Osteoblast (primary cell): ENCODE data around the gene FIZ1. TPM values are rescaled to one million over a fixed set of nuclear protein-coding genes. Genes with fewer than 3 reads are reported as not detected.

Source experiments
- DNase-seq: peaks from one replicate; pipeline ENCODE4 v3.0.0; 2011; ENCODE audit warnings: low spot score, mixed read lengths; ENCODE audit not compliant: insufficient read length; ENCODE audit errors: missing footprints
- H2AFZ ChIP-seq: 2 replicates; pipeline ENCODE4 v1.6.0; 2011; ENCODE audit warnings: mild to moderate bottlenecking, low read length
- H3K27ac ChIP-seq: 2 replicates; pipeline ENCODE4 v1.5.1; 2011; ENCODE audit warnings: mild to moderate bottlenecking, low read depth, low read length, moderate library complexity
- H3K27me3 ChIP-seq: 2 replicates; pipeline ENCODE4 v1.6.0; 2012; ENCODE audit warnings: mild to moderate bottlenecking, control low read depth, inconsistent platforms, low read length, moderate library complexity; ENCODE audit not compliant: insufficient read depth
- H3K36me3 ChIP-seq: 2 replicates; pipeline ENCODE4 v1.5.1; 2011; ENCODE audit warnings: mild to moderate bottlenecking, low read length, control low read depth, moderate library complexity; ENCODE audit not compliant: insufficient read depth
- H3K4me1 ChIP-seq: 2 replicates; pipeline ENCODE4 v1.5.1; 2011; ENCODE audit warnings: mild to moderate bottlenecking, low read length, control low read depth, moderate library complexity; ENCODE audit not compliant: insufficient read depth
- H3K4me2 ChIP-seq: 2 replicates; pipeline ENCODE4 v1.6.0; 2011; ENCODE audit warnings: mild to moderate bottlenecking, low read length; ENCODE audit not compliant: insufficient read depth
- H3K4me3 ChIP-seq: fragments of 200-600 bp; sonication (generic); 3 replicates; pipeline ENCODE4 v1.5.1; 2012; ENCODE audit warnings: mild to moderate bottlenecking, low read length, inconsistent platforms; ENCODE audit not compliant: insufficient read depth
- H3K79me2 ChIP-seq: 2 replicates; pipeline ENCODE4 v1.6.0; 2012; ENCODE audit warnings: mild to moderate bottlenecking, low read length, control low read depth, inconsistent platforms; ENCODE audit not compliant: insufficient read depth
- H3K9me3 ChIP-seq: 2 replicates; pipeline ENCODE4 v1.5.1; 2011; ENCODE audit warnings: low read depth, low read length, control low read depth
- H4K20me1 ChIP-seq: 2 replicates; pipeline ENCODE4 v1.6.0; 2012; ENCODE audit warnings: mild to moderate bottlenecking, low read length, control low read depth; ENCODE audit not compliant: insufficient read depth
- CTCF ChIP-seq: IDR thresholded peaks from 2 replicates; pipeline ENCODE4 v1.5.1; 2011; ENCODE audit warnings: mild to moderate bottlenecking, low read depth, low read length, moderate library complexity; ENCODE audit errors: extremely low read depth
- total RNA-seq: library from RNA; depleted of rRNA; stranded (reverse); fragments of >200 nt; gene quantifications from 2 replicates; pipeline ENCODE4 v1.2.3, GENCODE V29; 2012

Gene FIZ1
- total RNA-seq, 1 donor: 3.6 TPM

- H3K4me2 ChIP-seq: no peak overlapping the region
- peaks cover 21% of the 10 kb centered on the region for H3K36me3 ChIP-seq
- no peaks in the 10 kb centered on the region for H3K4me1 ChIP-seq
- no peaks in the 10 kb centered on the region for H3K9me3 ChIP-seq
- no peaks in the 10 kb centered on the region for H3K79me2 ChIP-seq
- TF ChIP-seq CTCF: no peak
- H3K27me3 ChIP-seq: no peaks in the 10 kb centered on the region
- no peak overlapping the region for H2AFZ ChIP-seq
- peaks cover 4% of the 10 kb centered on the region for H4K20me1 ChIP-seq
- peak; percentile 32 for DNase-seq
- no peak overlapping the region for H3K27ac ChIP-seq
- no peak overlapping the region for H3K4me3 ChIP-seq
Observed at GRCh38 chr19:55593096-55593772, 6.1 kb downstream of the FIZ1 start.

- no peak for TF ChIP-seq CTCF
- H3K27me3 ChIP-seq: no peaks in the 10 kb centered on the region
- no peaks in the 10 kb centered on the region for H4K20me1 ChIP-seq
Observed at GRCh38 chr19:55592391-55593090, 6.8 kb downstream of the FIZ1 start.

GRCh38 chr19:55591555-55591954 lies 7.8 kb downstream of the FIZ1 start:
- H3K79me2 ChIP-seq: no peaks in the 10 kb centered on the region
- no peaks in the 10 kb centered on the region for H4K20me1 ChIP-seq
- H3K4me2 ChIP-seq: no peak overlapping the region
- H2AFZ ChIP-seq: no peak overlapping the region
- DNase-seq: peak; percentile 78
- H3K27ac ChIP-seq: no peak overlapping the region
- no peaks in the 10 kb centered on the region for H3K27me3 ChIP-seq
- H3K36me3 ChIP-seq: peaks cover 16% of the 10 kb centered on the region
- H3K4me3 ChIP-seq: no peak overlapping the region
- no peak for TF ChIP-seq CTCF
- H3K9me3 ChIP-seq: no peaks in the 10 kb centered on the region
- peaks cover 6% of the 10 kb centered on the region for H3K4me1 ChIP-seq

More at GRCh38 chr19:55592391-55593090, 6.8 kb downstream of the FIZ1 start:
- Histone ChIP-seq H3K4me1 (no peaks in the 10 kb centered on the region), H3K4me2 (no peak overlapping the region), H3K27ac (no peak overlapping the region), H2AFZ (no peak overlapping the region), H3K79me2 (no peaks in the 10 kb centered on the region), H3K36me3 (peaks cover 21% of the 10 kb centered on the region), H3K4me3 (no peak overlapping the region), H3K9me3 (no peaks in the 10 kb centered on the region)
- DNase-seq: peak; percentile 73

DNA sequence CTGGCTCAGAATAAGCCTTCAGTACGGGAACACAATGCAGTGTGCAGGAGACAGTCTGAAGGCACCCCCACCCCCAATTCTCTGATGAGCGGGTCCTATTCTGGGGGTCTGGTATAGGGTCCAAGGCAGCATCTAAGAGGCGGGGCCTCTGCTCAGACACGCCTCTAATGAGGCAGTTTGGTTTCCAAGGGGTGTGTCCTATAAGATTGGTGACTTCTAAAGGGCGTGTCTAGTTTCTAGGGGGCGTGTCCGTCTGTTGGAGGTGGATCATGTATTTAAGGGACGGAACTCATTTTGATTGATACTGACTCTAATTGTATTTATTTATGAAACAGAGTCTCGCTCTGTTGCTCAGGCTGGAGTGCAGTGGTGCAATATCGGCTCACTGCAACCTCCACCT lies 8.7 kb downstream of the FIZ1 start:
- peak; percentile 80 for DNase-seq
- H3K36me3 ChIP-seq: peaks cover 11% of the 10 kb centered on the region

More for the DNA sequence above, 8.7 kb downstream of the FIZ1 start:
- H4K20me1 ChIP-seq: no peaks in the 10 kb centered on the region
- no peak overlapping the region for H2AFZ ChIP-seq
- TF ChIP-seq CTCF: no peak
- no peak overlapping the region for H3K27ac ChIP-seq
- H3K9me3 ChIP-seq: no peaks in the 10 kb centered on the region
- no peaks in the 10 kb centered on the region for H3K27me3 ChIP-seq
- H3K4me2 ChIP-seq: no peak overlapping the region
- no peaks in the 10 kb centered on the region for H3K79me2 ChIP-seq
- peaks cover 12% of the 10 kb centered on the region for H3K4me1 ChIP-seq
- no peak overlapping the region for H3K4me3 ChIP-seq
